Heart right ventricle (tissue), 16 donors: ENCODE data around the gene CHMP4A. TPM values are rescaled to one million over a fixed set of nuclear protein-coding genes. Genes with fewer than 3 reads are reported as not detected.

ENCODE experiments used
- ATAC-seq, 8 donors: fragments of 200-7000 bp; cut with Tn5 transposase; one replicate each; pipeline ENCODE4 v1.9.1; 2020; ENCODE audit warnings: mild to moderate bottlenecking in 8 of 8, moderate library complexity in 8 of 8, moderate number of reproducible peaks in 1 of 8
- DNase-seq, 2 donors: peaks; one replicate each; pipeline ENCODE4 v3.0.0-alpha.2; 2020
- H3K27ac ChIP-seq, 10 donors: fragments of 200-600 bp; sonication (generic) in 2 of 10; one replicate each; pipeline versions ENCODE4 v1.5.0 to v1.8.0; 2020 to 2022; ENCODE audit warnings: mild to moderate bottlenecking in 3 of 10
- H3K27me3 ChIP-seq, 7 donors: fragments of 200-600 bp; one replicate each; pipeline ENCODE4 v1.8.0; 2021 to 2022; ENCODE audit warnings: mild to moderate bottlenecking in 2 of 7
- H3K36me3 ChIP-seq, 9 donors: fragments of 200-600 bp; sonication (generic) in 1 of 9; one replicate each; pipeline versions ENCODE4 v1.5.0 to v1.8.0; 2020 to 2022; ENCODE audit warnings: mild to moderate bottlenecking in 2 of 9
- H3K4me1 ChIP-seq, 9 donors: fragments of 200-600 bp; sonication (generic) in 1 of 9; one replicate each; pipeline versions ENCODE4 v1.5.0 to v1.8.0; 2020 to 2022; ENCODE audit warnings: mild to moderate bottlenecking in 4 of 9
- H3K4me3 ChIP-seq, 10 donors: fragments of 200-600 bp; sonication (generic) in 2 of 10; one replicate each; pipeline versions ENCODE4 v1.5.0 to v1.8.0; 2020 to 2022; ENCODE audit warnings: mild to moderate bottlenecking in 7 of 10, moderate library complexity in 2 of 10
- H3K9me3 ChIP-seq, 11 donors: fragments of 200-600 bp in 10 of 11; sonication (generic) in 2 of 11; one replicate each; pipeline versions ENCODE4 v1.5.0 to v1.8.0; 2013 to 2022; ENCODE audit warnings: mild to moderate bottlenecking in 2 of 11, control low read depth in 1 of 11, moderate library complexity in 1 of 11
- CTCF ChIP-seq, 9 donors: fragments of 200-600 bp; sonication (generic) in 2 of 9; IDR thresholded peaks; one replicate each; pipeline versions ENCODE4 v1.5.0 to v1.8.0; 2021 to 2022; ENCODE audit warnings: antibody characterized with exemption in 9 of 9, mild to moderate bottlenecking in 5 of 9, moderate library complexity in 1 of 9
- WGBS, 2 donors: extraction: QIAGEN DNeasy Blood & Tissue Kit; methylation state at CpG; one replicate each; pipeline ENCODE4 v1.1.7; 2013; ENCODE audit warnings: inconsistent platforms in 1 of 2; 5-methylcytosine and 5-hydroxymethylcytosine counted together
- intact Hi-C, 10 donors: fragments of 100-400 bp; cut with DNase I; formaldehyde crosslinking; loops; one replicate each; pipeline versions ENCODE4 v1.11.1 to v1.14.2; 2022
- polyA plus RNA-seq, 2 donors: library from polyadenylated mRNA; stranded (reverse); fragments of 200-250 nt; gene quantifications; one replicate each; pipeline ENCODE4 v1.2.3, GENCODE V29; 2013
- total RNA-seq, 10 donors: library from RNA; stranded (reverse); fragmentation: NEBNext Ultra II Directional in 3 of 10; extraction: Animal tissue kit (Norgen Biotek cat#: 25700) in 3 of 10; gene quantifications; one replicate each; pipeline versions ENCODE4 v1.2.1 to v1.2.4, GENCODE V29; 2021 to 2023
- donor health status: Arrhythmogenic right ventricular cardiomyopathy.
- donor health status: ischemic (EF 13 %, LVEDD 7.1; RV severe dilation, severe dysfunction).
- donor health status: healthy with polysubstance abuse.
- donor health status: DM: no; HTN: yes; CAD: no.
- donor health status: DM: no; HTN: no; CAD: no.
- donor health status: ischemic (EF 25% LVEDD 6.9; RV normal size, moderate dysfunction).
- donor health status: ischemic (EF 25% LVEDD 5.7; RV mildly dilated, moderate dysfunction).
- donor health status: healthy.
- donor health status: DM: yes; HTN: yes; CAD: no.
- donor health status: Ischemic cardiomyopathy.
- donor health status: ischemic (EF 35%, LVEDD 5.7; RV mildly dilated, moderate dysfunction).
- donor health status: nonischemic (EF 11% LVEDD 7.7; RV severe dilation, severe dysfunction).
- donor health status: DM: yes; HTN: yes; CAD: no.
- donor health status: PGD.
- donor health status: ischemic (EF 29% LVEDD 5.4; RV normal size, mild dysfunction).
- donor health status: nonischemic (EF 23%, LVEDD 6.1; RV moderate dilation, normal function).

Gene CHMP4A
- total and polyA plus RNA-seq, 12 donors, result 23.4 to 80.8 (median 30.3) TPM

- intact Hi-C loops, result loop anchor here in 1 of 10 donors (10.0 kb wide), 1 partner anchor 196 kb away; no protein-coding TSS in a partner anchor
- Histone ChIP-seq H3K9me3 (no peaks in the 10 kb centered on the region), H3K4me1 (peaks cover 16 to 83% (median 62%) of the 10 kb centered on the region in 9 donors), H3K4me3 (no peak overlapping the region), H3K27ac (peak overlapping the region in 1 of 10 donors; percentile 10), H3K27me3 (no peaks in the 10 kb centered on the region), H3K36me3 (peaks cover 0 to 76% (median 48%) of the 10 kb centered on the region in 9 donors)
- DNase-seq, result no peak
- ATAC-seq, result no peak
- no peak for TF ChIP-seq CTCF (IDR thresholded peaks at IDR 0.05)
- 91 to 93% methylated on average over 5 of the region's 5 CpGs for WGBS, 2 donors
Observed at GRCh38 chr14:24238527-24239037, 25.3 kb upstream of the CHMP4A start.

GRCh38 chr14:24238123-24238522, 24.8 kb upstream of the CHMP4A start:
- Histone ChIP-seq H3K27ac (peak overlapping the region in 1 of 10 donors; percentile 7), H3K27me3 (no peaks in the 10 kb centered on the region), H3K36me3 (peaks cover 0 to 76% (median 48%) of the 10 kb centered on the region in 9 donors), H3K4me1 (peaks cover 18 to 83% (median 62%) of the 10 kb centered on the region in 9 donors), H3K9me3 (no peaks in the 10 kb centered on the region), H3K4me3 (no peak overlapping the region)
- TF ChIP-seq CTCF (IDR thresholded peaks at IDR 0.05), result no peak
- 87 to 89% methylated on average over 5 of the region's 5 CpGs for WGBS, 2 donors
- no peak for ATAC-seq
- DNase-seq, result no peak
- intact Hi-C loops, result loop anchor here in 1 of 10 donors (10.0 kb wide), 1 partner anchor 197 kb away; no protein-coding TSS in a partner anchor

- no peak overlapping the region for H3K4me3 ChIP-seq
- H3K36me3 ChIP-seq, result peaks cover 0 to 76% (median 48%) of the 10 kb centered on the region in 9 donors
- intact Hi-C loops, result loop anchor here in 1 of 10 donors (10.0 kb wide), 1 partner anchor 197 kb away; no protein-coding TSS in a partner anchor
- peak overlapping the region in 1 of 10 donors; percentile 10 for H3K27ac ChIP-seq
- H3K9me3 ChIP-seq, result no peaks in the 10 kb centered on the region
- ATAC-seq (no peak), DNase-seq (no peak)
- no peak for TF ChIP-seq CTCF (IDR thresholded peaks at IDR 0.05)
- H3K27me3 ChIP-seq, result no peaks in the 10 kb centered on the region
- 81 to 85% methylated on average over 2 of the region's 2 CpGs for WGBS, 2 donors
- H3K4me1 ChIP-seq, result peaks cover 18 to 82% (median 61%) of the 10 kb centered on the region in 9 donors
Observed at GRCh38 chr14:24237463-24237955, 24.2 kb upstream of the CHMP4A start.

GRCh38 chr14:24236689-24237462, 23.6 kb upstream of the CHMP4A start:
- intact Hi-C loops, result loop anchor here in 1 of 10 donors (10.0 kb wide), 1 partner anchor 198 kb away; no protein-coding TSS in a partner anchor
- Histone ChIP-seq H3K4me3 (no peak overlapping the region), H3K36me3 (peaks cover 0 to 76% (median 48%) of the 10 kb centered on the region in 9 donors), H3K4me1 (peaks cover 18 to 80% (median 61%) of the 10 kb centered on the region in 9 donors), H3K27me3 (no peaks in the 10 kb centered on the region), H3K9me3 (no peaks in the 10 kb centered on the region), H3K27ac (peak overlapping the region in 1 of 10 donors; percentile 10)
- no peak for TF ChIP-seq CTCF (IDR thresholded peaks at IDR 0.05)
- ATAC-seq (no peak), DNase-seq (no peak)
- 94 to 95% methylated on average over 6 of the region's 6 CpGs for WGBS, 2 donors
